HUDEP-2 (cell line): ENCODE data around the gene TMEM225B.
"Not testable (repeated sequence)": the region's sequence is repeated elsewhere in the genome, so short reads cannot be mapped to it uniquely, and the experiment has no call there.

Experiments
- DNase-seq, 76 experiments: peaks; one replicate each; lab custom pipeline; 2025; ENCODE audit not compliant: unreplicated experiment in 76 of 76; lab: John Stamatoyannopoulos, UW

TMEM225B gene

GRCh38 chr7:99652671-99653070 lies 54.6 kb downstream of the TMEM225B start:
- DNase-seq: no peak

GRCh38 chr7:99653269-99653668 lies 55.2 kb downstream of the TMEM225B start:
- not testable (repeated sequence) for DNase-seq

- DNase-seq: no peak
Measured at GRCh38 chr7:99653754-99654153, 55.7 kb downstream of the TMEM225B start.

- not testable (repeated sequence) for DNase-seq
Measured at GRCh38 chr7:99654626-99655025, 56.6 kb downstream of the TMEM225B start.

- DNase-seq: not testable (repeated sequence)
Measured at GRCh38 chr7:99657879-99658278, 59.8 kb downstream of the TMEM225B start.
